Psoas muscle (tissue), 8 donors: ENCODE measurements around the gene CEMIP. TPM values are rescaled to one million over a fixed set of nuclear protein-coding genes. Genes with fewer than 3 reads are reported as not detected.
A peak's percentile ranks its signal among the peaks of the same experiment; 100 is the strongest.

Experiments used
- ATAC-seq, 4 donors: fragments of 200-7000 bp; cut with Tn5 transposase; one replicate each; pipeline ENCODE4 v1.9.1; 2020; ENCODE audit warnings: moderate library complexity in 3 of 4, mild to moderate bottlenecking in 2 of 4
- DNase-seq, 2 donors: peaks; one replicate each; pipeline ENCODE4 v3.0.0-alpha.2; 2020
- H3K27ac ChIP-seq: fragments of 200-600 bp; one replicate; pipeline ENCODE4 v1.8.0; 2022
- H3K27me3 ChIP-seq, 3 donors: fragments of 200-600 bp in 1 of 3; one replicate each; pipeline versions ENCODE4 v1.6.1 to v1.8.0; 2013 to 2022; ENCODE audit warnings: low read length in 2 of 3, mild to moderate bottlenecking in 2 of 3, moderate library complexity in 1 of 3; ENCODE audit not compliant: insufficient read depth in 3 of 3
- H3K36me3 ChIP-seq, 2 donors: fragments of 200-600 bp in 1 of 2; one replicate each; pipeline versions ENCODE4 v1.6.1 to v1.8.0; 2013 to 2022; ENCODE audit warnings: low read depth in 1 of 2, mild to moderate bottlenecking in 1 of 2, moderate library complexity in 1 of 2; ENCODE audit not compliant: insufficient read depth in 1 of 2
- H3K4me1 ChIP-seq: fragments of 200-600 bp; one replicate; pipeline ENCODE4 v1.8.0; 2022
- H3K4me3 ChIP-seq: fragments of 200-600 bp; one replicate; pipeline ENCODE4 v1.8.0; 2022; ENCODE audit warnings: mild to moderate bottlenecking
- H3K9me3 ChIP-seq: fragments of 200-600 bp; one replicate; pipeline ENCODE4 v1.8.0; 2022
- CTCF ChIP-seq: fragments of 200-600 bp; IDR thresholded peaks from one replicate; pipeline ENCODE4 v1.8.0; 2022; ENCODE audit warnings: antibody characterized with exemption
- WGBS, 3 donors: extraction: QIAGEN DNeasy Blood & Tissue Kit; methylation state at CpG; one replicate each; pipeline versions ENCODE4 v1.1.6 to v1.1.7; 2013; 5-methylcytosine and 5-hydroxymethylcytosine counted together
- intact Hi-C, 2 donors: fragments of 100-400 bp; cut with DNase I; formaldehyde crosslinking; loops; one replicate each; pipeline versions ENCODE4 v1.11.0 to v1.14.2; 2022
- polyA plus RNA-seq, 3 donors: library from polyadenylated mRNA; stranded (reverse); fragments of 200-250 nt; gene quantifications; one replicate each; pipeline ENCODE4 v1.2.3, GENCODE V29; 2013
- total RNA-seq, 4 donors: library from RNA; stranded (reverse); fragmentation: NEBNext Ultra II Directional in 2 of 4; extraction: Animal tissue kit (Norgen Biotek cat#: 25700) in 2 of 4; gene quantifications; one replicate each; pipeline versions ENCODE4 v1.2.1 to v1.2.4, GENCODE V29; 2021 to 2023
- donor health status: healthy with polysubstance abuse.
- donor health status: DM: no; HTN: no; CAD: no; lungs with moderate emphysema.
- donor health status: Bipolar disorder and iron deficiency.
- donor health status: healthy.
- donor health status: DM: yes; HTN: yes; CAD: no.
- donor health status: DM: no; HTN: no; CAD: no.
- donor health status: DM: no; HTN: no; CAD: no.
- donor health status: DM: yes; HTN: yes; CAD: no.

Gene CEMIP
- total and polyA plus RNA-seq, 7 donors: under 0.01 to 0.96 (median 0.04) TPM

GRCh38 chr15:80984856-80985255, 205.7 kb downstream of the CEMIP start:
- WGBS, 3 donors: 55 to 65% (median 59%) methylated on average over 9 of the region's 9 CpGs
- H3K4me3 ChIP-seq: no peak overlapping the region
- no peak for ATAC-seq
- no peak for DNase-seq
- peaks cover 0 to 26% of the 10 kb centered on the region in 2 donors for H3K36me3 ChIP-seq
- H3K27ac ChIP-seq: no peak overlapping the region
- H3K27me3 ChIP-seq: no peaks in the 10 kb centered on the region
- intact Hi-C loops: loop anchor here in 1 of 2 donors (10.0 kb wide), 1 partner anchor 280 kb away; no protein-coding TSS in a partner anchor
- peaks cover 27% of the 10 kb centered on the region for H3K4me1 ChIP-seq
- no peaks in the 10 kb centered on the region for H3K9me3 ChIP-seq
- no peak for TF ChIP-seq CTCF

GRCh38 chr15:80985981-80986380, 206.8 kb downstream of the CEMIP start:
- 92 to 93% (median 92%) methylated on average over 5 of the region's 5 CpGs for WGBS, 3 donors

GRCh38 chr15:80986487-80986886, 207.3 kb downstream of the CEMIP start:
- no peaks in the 10 kb centered on the region for H3K9me3 ChIP-seq
- TF ChIP-seq CTCF: no peak
- H3K27ac ChIP-seq: no peak overlapping the region
- no peaks in the 10 kb centered on the region for H3K27me3 ChIP-seq
- H3K4me3 ChIP-seq: no peak overlapping the region
- WGBS, 3 donors: 94 to 100% (median 100%) methylated on average over 1 of the region's 1 CpG
- intact Hi-C loops: loop anchor here in 1 of 2 donors (10.0 kb wide), 1 partner anchor 278 kb away; no protein-coding TSS in a partner anchor
- H3K36me3 ChIP-seq: peaks cover 0 to 11% of the 10 kb centered on the region in 2 donors
- ATAC-seq (no peak), DNase-seq (no peak)
- H3K4me1 ChIP-seq: peaks cover 38% of the 10 kb centered on the region

More at GRCh38 chr15:80985981-80986380, 206.8 kb downstream of the CEMIP start:
- TF ChIP-seq CTCF: no peak
- H3K4me1 ChIP-seq: peaks cover 33% of the 10 kb centered on the region
- DNase-seq (no peak), ATAC-seq (no peak)
- H3K27me3 ChIP-seq: no peaks in the 10 kb centered on the region
- H3K9me3 ChIP-seq: no peaks in the 10 kb centered on the region
- no peak overlapping the region for H3K4me3 ChIP-seq
- intact Hi-C loops: loop anchor here in 1 of 2 donors (10.0 kb wide), 1 partner anchor 279 kb away; no protein-coding TSS in a partner anchor
- no peak overlapping the region for H3K27ac ChIP-seq
- H3K36me3 ChIP-seq: peaks cover 0 to 15% of the 10 kb centered on the region in 2 donors

- no peak for DNase-seq
- intact Hi-C loops: loop anchor here in 1 of 2 donors (10.0 kb wide), 1 partner anchor 277 kb away; no protein-coding TSS in a partner anchor
- H3K4me1 ChIP-seq: peaks cover 42% of the 10 kb centered on the region
- peak overlapping the region; percentile 94 for H3K4me3 ChIP-seq
- no peak for ATAC-seq
- H3K27ac ChIP-seq: no peak overlapping the region
- H3K36me3 ChIP-seq: no peaks in the 10 kb centered on the region
- WGBS, 3 donors: 66 to 68% (median 67%) methylated on average over 8 of the region's 8 CpGs
- TF ChIP-seq CTCF: no peak
- no peaks in the 10 kb centered on the region for H3K27me3 ChIP-seq
- H3K9me3 ChIP-seq: no peaks in the 10 kb centered on the region
Measured at GRCh38 chr15:80988148-80988796, 209.1 kb downstream of the CEMIP start.
